ENCODE results near the gene SEPTIN8.

DNA sequence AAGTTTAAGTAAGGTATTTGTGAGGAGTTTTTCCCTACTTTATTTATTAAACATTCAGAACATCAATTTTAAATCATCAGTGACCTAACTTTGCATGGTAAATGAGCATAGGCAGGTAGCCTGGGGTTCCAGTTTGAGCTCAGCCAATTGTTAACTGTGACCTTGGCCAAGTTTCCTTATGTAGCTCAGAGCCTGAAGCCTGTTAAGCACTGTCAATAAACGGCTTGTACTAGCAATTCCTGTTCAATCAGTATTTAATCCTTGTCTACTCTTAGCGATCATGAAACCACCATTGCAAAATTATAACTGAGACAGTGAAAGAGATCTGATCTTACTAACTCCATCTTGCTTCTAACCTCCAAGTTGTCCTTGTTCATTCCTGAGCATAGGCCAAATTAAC is 31.4 kb upstream of the SEPTIN8 start:
- TF ChIP-seq, protein P1, sequence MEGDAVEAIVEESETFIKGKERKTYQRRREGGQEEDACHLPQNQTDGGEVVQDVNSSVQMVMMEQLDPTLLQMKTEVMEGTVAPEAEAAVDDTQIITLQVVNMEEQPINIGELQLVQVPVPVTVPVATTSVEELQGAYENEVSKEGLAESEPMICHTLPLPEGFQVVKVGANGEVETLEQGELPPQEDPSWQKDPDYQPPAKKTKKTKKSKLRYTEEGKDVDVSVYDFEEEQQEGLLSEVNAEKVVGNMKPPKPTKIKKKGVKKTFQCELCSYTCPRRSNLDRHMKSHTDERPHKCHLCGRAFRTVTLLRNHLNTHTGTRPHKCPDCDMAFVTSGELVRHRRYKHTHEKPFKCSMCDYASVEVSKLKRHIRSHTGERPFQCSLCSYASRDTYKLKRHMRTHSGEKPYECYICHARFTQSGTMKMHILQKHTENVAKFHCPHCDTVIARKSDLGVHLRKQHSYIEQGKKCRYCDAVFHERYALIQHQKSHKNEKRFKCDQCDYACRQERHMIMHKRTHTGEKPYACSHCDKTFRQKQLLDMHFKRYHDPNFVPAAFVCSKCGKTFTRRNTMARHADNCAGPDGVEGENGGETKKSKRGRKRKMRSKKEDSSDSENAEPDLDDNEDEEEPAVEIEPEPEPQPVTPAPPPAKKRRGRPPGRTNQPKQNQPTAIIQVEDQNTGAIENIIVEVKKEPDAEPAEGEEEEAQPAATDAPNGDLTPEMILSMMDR (IDR thresholded peaks at IDR 0.05; ENCODE audit: low read depth, low read length): no peak
- TF ChIP-seq EZH2phosphoT487 (IDR thresholded peaks at IDR 0.05; ENCODE audit: low read depth): no peak
